Peyer's patch (tissue), 4 donors: ENCODE measurements around the gene KLHL2.

ENCODE experiments used
- POLR2A ChIP-seq, 2 donors: fragments of 450-650 bp; IDR thresholded peaks; one replicate each; pipeline ENCODE4 v1.5.1; 2017; ENCODE audit warnings: antibody characterized with exemption in 2 of 2, mild to moderate bottlenecking in 2 of 2, moderate library complexity in 2 of 2
- TF ChIP-seq, protein P1 (sequence below), 6 experiments: fragments of 450-650 bp in 4 of 6; fragments of 200-600 bp in 2 of 6; sonication (generic) in 1 of 6; IDR thresholded peaks; one replicate each; pipeline ENCODE4 v1.5.1; 2017 to 2019; ENCODE audit warnings: antibody characterized with exemption in 6 of 6, mild to moderate bottlenecking in 3 of 6, moderate library complexity in 1 of 6

DNA sequence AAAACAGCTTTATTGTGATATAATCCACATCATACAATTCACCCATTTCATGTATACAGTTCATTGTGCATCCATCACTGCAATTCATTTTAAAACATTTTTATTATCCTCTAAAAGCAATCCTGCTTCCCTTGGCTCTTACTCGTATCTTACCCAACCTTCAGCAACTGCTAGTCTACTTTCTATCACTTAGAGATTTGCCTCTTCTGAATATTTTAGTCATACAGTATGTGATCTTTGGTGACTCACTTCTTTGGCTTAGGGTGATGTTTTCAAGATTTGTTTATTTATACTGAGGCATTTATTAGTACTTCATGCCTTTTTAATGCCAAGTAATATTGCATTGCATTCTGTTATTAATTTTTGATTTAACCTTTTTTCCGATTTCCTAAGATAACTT lies 105.1 kb downstream of the KLHL2 start:
- TF ChIP-seq, protein P1, sequence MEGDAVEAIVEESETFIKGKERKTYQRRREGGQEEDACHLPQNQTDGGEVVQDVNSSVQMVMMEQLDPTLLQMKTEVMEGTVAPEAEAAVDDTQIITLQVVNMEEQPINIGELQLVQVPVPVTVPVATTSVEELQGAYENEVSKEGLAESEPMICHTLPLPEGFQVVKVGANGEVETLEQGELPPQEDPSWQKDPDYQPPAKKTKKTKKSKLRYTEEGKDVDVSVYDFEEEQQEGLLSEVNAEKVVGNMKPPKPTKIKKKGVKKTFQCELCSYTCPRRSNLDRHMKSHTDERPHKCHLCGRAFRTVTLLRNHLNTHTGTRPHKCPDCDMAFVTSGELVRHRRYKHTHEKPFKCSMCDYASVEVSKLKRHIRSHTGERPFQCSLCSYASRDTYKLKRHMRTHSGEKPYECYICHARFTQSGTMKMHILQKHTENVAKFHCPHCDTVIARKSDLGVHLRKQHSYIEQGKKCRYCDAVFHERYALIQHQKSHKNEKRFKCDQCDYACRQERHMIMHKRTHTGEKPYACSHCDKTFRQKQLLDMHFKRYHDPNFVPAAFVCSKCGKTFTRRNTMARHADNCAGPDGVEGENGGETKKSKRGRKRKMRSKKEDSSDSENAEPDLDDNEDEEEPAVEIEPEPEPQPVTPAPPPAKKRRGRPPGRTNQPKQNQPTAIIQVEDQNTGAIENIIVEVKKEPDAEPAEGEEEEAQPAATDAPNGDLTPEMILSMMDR (IDR thresholded peaks at IDR 0.05): no peak
- TF ChIP-seq POLR2A (IDR thresholded peaks at IDR 0.05): no peak
